ENCODE results near the gene KREMEN2. TPM values are rescaled to one million over a fixed set of nuclear protein-coding genes. Genes with fewer than 3 reads are reported as not detected.
A peak's percentile ranks its signal among the peaks of the same experiment; 100 is the strongest.

KREMEN2 gene
- total RNA-seq: not detected
- not detected for polyA plus RNA-seq
- not detected for total RNA-seq

DNA sequence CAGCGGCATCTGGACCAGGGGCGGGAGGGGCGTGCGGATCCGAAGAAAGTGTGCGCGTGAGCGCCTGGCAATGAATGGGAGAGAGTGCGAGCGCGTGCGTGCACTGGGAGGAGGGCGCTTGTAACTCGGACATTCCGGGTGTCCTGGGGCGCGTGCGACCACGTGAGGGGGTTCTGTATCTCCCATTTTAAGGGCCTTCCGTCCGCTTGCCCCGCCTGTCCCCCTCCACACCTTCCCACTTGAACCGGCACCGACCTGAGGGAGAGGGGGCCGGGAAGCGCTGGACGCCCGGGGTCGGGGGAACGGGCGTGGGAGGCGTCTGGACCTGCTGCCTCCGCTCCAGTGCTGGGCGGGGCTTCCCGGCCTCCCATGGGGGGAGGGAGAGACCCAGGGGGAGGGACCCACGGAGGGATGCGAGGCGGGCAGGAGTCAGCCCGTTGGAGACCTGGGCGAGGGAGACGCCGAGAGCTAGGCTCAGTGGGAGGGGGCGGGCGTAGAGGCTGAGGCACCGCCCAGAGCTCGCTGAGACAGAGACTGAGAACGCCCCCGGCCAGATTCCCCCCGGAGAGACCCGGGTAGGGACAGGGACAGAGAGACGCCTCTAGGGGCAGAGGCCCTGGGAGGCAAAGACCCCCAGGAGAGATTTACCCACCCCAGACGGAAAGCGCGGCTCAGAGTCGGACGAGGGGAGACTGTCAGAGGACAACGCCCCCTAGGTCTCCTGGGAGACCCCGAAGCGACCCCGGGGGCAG lies at the start of gene KREMEN2:
TSS of gene KREMEN2 (plus strand) at position 553 of the 752 bp plus-strand sequence. CDS start 246 bp downstream, outside the sequence.
- intact Hi-C loops (cut with micrococcal nuclease): no loop called here
- DNase-seq: peak in 4 of 9 donors; percentile 21 to 63 (median 37)
- Histone ChIP-seq H3K36me3 (ENCODE audit: control insufficient read depth in 2 of 3, insufficient read depth in 3 of 3, low read length in 3 of 3) (no peaks in the 10 kb centered on the region), H3K27ac (ENCODE audit: low read depth, low read length) (no peak within 1 kb of the TSS), H3K9me3 (ENCODE audit: control insufficient read depth in 2 of 3, low read length in 3 of 3) (no peaks in the 10 kb centered on the region), H3K27me3 (ENCODE audit: control insufficient read depth in 2 of 2, insufficient read depth in 2 of 2, low read length in 2 of 2) (peaks cover 5 to 28% of the 10 kb centered on the region in 2 donors), H3K4me1 (ENCODE audit: control insufficient read depth in 2 of 2, insufficient read depth in 2 of 2, low read length in 2 of 2) (peaks cover 13 to 40% of the 10 kb centered on the region in 2 donors), H3K4me3 (ENCODE audit: low read length) (peak within 1 kb of the TSS; percentile 44)
- ATAC-seq: no peak
- Mint-ChIP-seq H3K9me3 (peaks cover 0 to 1% (median 0%) of the 10 kb centered on the region in 11 donors), H3K27me3 (peaks cover 10 to 47% (median 23%) of the 10 kb centered on the region in 5 donors), H3K36me3 (peaks cover 0 to 1% (median 0%) of the 10 kb centered on the region in 5 donors), H3K27ac (peak within 1 kb of the TSS in 2 of 9 donors; percentile 23 to 55), H3K4me3 (peak within 1 kb of the TSS; percentile 78 to 89 (median 85)), H3K4me1 (peaks cover 10 to 38% (median 21%) of the 10 kb centered on the region in 7 donors)
- CTCF ChIA-PET: no interaction called here
- POLR2A ChIA-PET: interaction anchor here (0.6 to 4.0 kb wide), 2 partner anchors 17 to 18 kb away, joined by 3 to 17 read pairs; no protein-coding TSS in a partner anchor

GRCh38 chr16:2915196-2915929 lies 48.7 kb upstream of the KREMEN2 start:
- CTCF ChIA-PET: interaction anchor here (0.9 to 1.6 kb wide), 5 partner anchors 8 to 47 kb away, joined by 3 to 4 read pairs (median 4); no protein-coding TSS in a partner anchor

GRCh38 chr16:2919511-2920255 lies 44.4 kb upstream of the KREMEN2 start:
- Mint-ChIP-seq H3K4me1 (peaks cover 5 to 11% (median 6%) of the 10 kb centered on the region in 7 donors), H3K36me3 (peaks cover 0 to 17% (median 5%) of the 10 kb centered on the region in 5 donors), H3K9me3 (no peaks in the 10 kb centered on the region), H3K27ac (peak overlapping the region in 5 of 9 donors; percentile 53 to 76 (median 69)), H3K4me3 (peak overlapping the region in 1 of 10 donors; percentile 24), H3K27me3 (no peaks in the 10 kb centered on the region)
- ChIA-PET POLR2A (interaction anchor here (0.7 to 1.3 kb wide), 4 partner anchors 8 to 123 kb away, joined by 3 to 8 read pairs (median 4); partner anchors contain the start of gene FLYWCH1), CTCF (interaction anchor here (0.7 to 3.5 kb wide), 10 partner anchors 8 to 176 kb away, joined by 3 to 16 read pairs (median 4); partner anchors contain the start of gene FLYWCH1)
- DNase-seq: peak in 8 of 9 donors; percentile 40 to 74 (median 56)
- Histone ChIP-seq H3K36me3 (ENCODE audit: control insufficient read depth in 2 of 3, insufficient read depth in 3 of 3, low read length in 3 of 3) (peaks cover 0 to 28% (median 0%) of the 10 kb centered on the region in 3 experiments), H3K4me3 (ENCODE audit: low read length) (no peak overlapping the region), H3K27ac (ENCODE audit: low read depth, low read length) (no peak overlapping the region), H3K4me1 (ENCODE audit: control insufficient read depth in 2 of 2, insufficient read depth in 2 of 2, low read length in 2 of 2) (no peaks in the 10 kb centered on the region), H3K9me3 (ENCODE audit: control insufficient read depth in 2 of 3, low read length in 3 of 3) (no peaks in the 10 kb centered on the region), H3K27me3 (ENCODE audit: control insufficient read depth in 2 of 2, insufficient read depth in 2 of 2, low read length in 2 of 2) (no peaks in the 10 kb centered on the region)
- ATAC-seq: peak; percentile 88
- intact Hi-C loops (cut with micrococcal nuclease): loop anchor here (1.0 kb wide), 3 partner anchors 15 to 80 kb away; no protein-coding TSS in a partner anchor

More at GRCh38 chr16:2915196-2915929, 48.7 kb upstream of the KREMEN2 start:
- intact Hi-C loops (cut with micrococcal nuclease): no loop called here
- Histone ChIP-seq H3K36me3 (ENCODE audit: control insufficient read depth in 2 of 3, insufficient read depth in 3 of 3, low read length in 3 of 3) (peaks cover 0 to 16% (median 0%) of the 10 kb centered on the region in 3 experiments), H3K4me1 (ENCODE audit: control insufficient read depth in 2 of 2, insufficient read depth in 2 of 2, low read length in 2 of 2) (peaks cover 7 to 8% of the 10 kb centered on the region in 2 donors), H3K4me3 (ENCODE audit: low read length) (no peak overlapping the region), H3K27me3 (ENCODE audit: control insufficient read depth in 2 of 2, insufficient read depth in 2 of 2, low read length in 2 of 2) (no peaks in the 10 kb centered on the region), H3K9me3 (ENCODE audit: control insufficient read depth in 2 of 3, low read length in 3 of 3) (no peaks in the 10 kb centered on the region), H3K27ac (ENCODE audit: low read depth, low read length) (no peak overlapping the region)
- ATAC-seq (no peak), DNase-seq (no peak)
- peaks cover 18 to 34% (median 26%) of the 10 kb centered on the region in 7 donors for H3K4me1 Mint-ChIP-seq
- H3K36me3 Mint-ChIP-seq: peaks cover 0 to 14% (median 5%) of the 10 kb centered on the region in 5 donors
- POLR2A ChIA-PET: interaction anchor here (1.0 kb wide), 1 partner anchor 43 kb away, joined by 3 read pairs; no protein-coding TSS in a partner anchor
- no peak overlapping the region for H3K4me3 Mint-ChIP-seq
- H3K27me3 Mint-ChIP-seq: peaks cover 0 to 5% (median 0%) of the 10 kb centered on the region in 5 donors
- H3K9me3 Mint-ChIP-seq: no peaks in the 10 kb centered on the region
- H3K27ac Mint-ChIP-seq: peak overlapping the region in 4 of 9 donors; percentile 1 to 66 (median 37)

DNA sequence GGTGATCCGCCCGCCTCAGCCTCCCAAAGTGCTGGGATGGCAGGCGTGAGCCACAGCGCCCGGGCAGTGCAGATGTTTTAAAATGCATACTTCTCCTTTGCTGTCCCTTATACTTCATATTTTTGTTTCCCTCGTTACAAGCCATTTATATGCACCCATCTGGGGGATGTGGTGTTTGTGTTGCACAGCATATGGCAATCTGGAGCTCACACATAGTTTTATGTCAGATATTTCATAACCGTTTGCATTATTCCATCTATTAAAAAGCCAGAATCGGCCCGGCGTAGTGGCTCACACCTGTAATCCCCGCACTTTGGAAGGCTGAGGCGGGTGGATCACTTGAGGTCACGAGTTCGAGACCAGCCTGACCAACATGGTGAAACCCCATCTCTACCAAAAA lies 40.6 kb upstream of the KREMEN2 start:
- intact Hi-C loops (cut with micrococcal nuclease): no loop called here

GRCh38 chr16:2924901-2925755 lies 38.9 kb upstream of the KREMEN2 start:
- peaks cover 9 to 19% (median 16%) of the 10 kb centered on the region in 7 donors for H3K4me1 Mint-ChIP-seq
- no peak overlapping the region for H3K4me3 Mint-ChIP-seq
- Histone ChIP-seq H3K36me3 (ENCODE audit: control insufficient read depth in 2 of 3, insufficient read depth in 3 of 3, low read length in 3 of 3) (peaks cover 0 to 34% (median 0%) of the 10 kb centered on the region in 3 experiments), H3K27me3 (ENCODE audit: control insufficient read depth in 2 of 2, insufficient read depth in 2 of 2, low read length in 2 of 2) (no peaks in the 10 kb centered on the region), H3K4me3 (ENCODE audit: low read length) (no peak overlapping the region), H3K4me1 (ENCODE audit: control insufficient read depth in 2 of 2, insufficient read depth in 2 of 2, low read length in 2 of 2) (peaks cover 5 to 10% of the 10 kb centered on the region in 2 donors), H3K27ac (ENCODE audit: low read depth, low read length) (no peak overlapping the region), H3K9me3 (ENCODE audit: control insufficient read depth in 2 of 3, low read length in 3 of 3) (no peaks in the 10 kb centered on the region)
- DNase-seq: no peak
- H3K27me3 Mint-ChIP-seq: no peaks in the 10 kb centered on the region
- H3K36me3 Mint-ChIP-seq: peaks cover 0 to 10% (median 0%) of the 10 kb centered on the region in 5 donors
- H3K9me3 Mint-ChIP-seq: no peaks in the 10 kb centered on the region
- ChIA-PET CTCF (no interaction called here), POLR2A (interaction anchor here (1.4 kb wide), 1 partner anchor 42 kb away, joined by 5 read pairs; the partner anchor contains the start of gene FLYWCH2)
- no peak overlapping the region for H3K27ac Mint-ChIP-seq
- no peak for ATAC-seq
- intact Hi-C loops (cut with micrococcal nuclease): no loop called here

More for the DNA sequence above, 40.6 kb upstream of the KREMEN2 start:
- DNase-seq: no peak
- H3K27me3 Mint-ChIP-seq: no peaks in the 10 kb centered on the region
- CTCF ChIA-PET: interaction anchor here (1.0 to 1.4 kb wide), 2 partner anchors 8 to 56 kb away, joined by 4 read pairs; no protein-coding TSS in a partner anchor
- H3K4me3 ChIP-seq (ENCODE audit: low read length): no peak overlapping the region
- H3K27me3 ChIP-seq (ENCODE audit: control insufficient read depth in 2 of 2, insufficient read depth in 2 of 2, low read length in 2 of 2): no peaks in the 10 kb centered on the region
- no peaks in the 10 kb centered on the region for H3K9me3 Mint-ChIP-seq
- peaks cover 0 to 20% (median 0%) of the 10 kb centered on the region in 3 experiments for H3K36me3 ChIP-seq (ENCODE audit: control insufficient read depth in 2 of 3, insufficient read depth in 3 of 3, low read length in 3 of 3)
- no peak overlapping the region for H3K27ac Mint-ChIP-seq
- H3K4me3 Mint-ChIP-seq: no peak overlapping the region
- no peak for ATAC-seq
- peaks cover 0 to 14% (median 5%) of the 10 kb centered on the region in 5 donors for H3K36me3 Mint-ChIP-seq
- POLR2A ChIA-PET: interaction anchor here (1.4 to 1.8 kb wide), 2 partner anchors 40 kb away, joined by 5 read pairs; partner anchors contain the start of gene FLYWCH2
- H3K4me1 Mint-ChIP-seq: peaks cover 13 to 24% (median 21%) of the 10 kb centered on the region in 7 donors
- no peak overlapping the region for H3K27ac ChIP-seq (ENCODE audit: low read depth, low read length)
- H3K4me1 ChIP-seq (ENCODE audit: control insufficient read depth in 2 of 2, insufficient read depth in 2 of 2, low read length in 2 of 2): peaks cover 5 to 10% of the 10 kb centered on the region in 2 donors
- no peaks in the 10 kb centered on the region for H3K9me3 ChIP-seq (ENCODE audit: control insufficient read depth in 2 of 3, low read length in 3 of 3)
